ENCODE measurements around the gene SLC22A17.

GRCh38 chr14:23382276-23382675 is 29.6 kb upstream of the SLC22A17 start:
- TF ChIP-seq POLR2A (IDR thresholded peaks at IDR 0.05) (no peak), CTCF (IDR thresholded peaks at IDR 0.05) (no peak)

Data from ovary (tissue), 3 donors.